Thymus (tissue), 11 donors: ENCODE measurements around the gene FOXJ3. TPM values are rescaled to one million over a fixed set of nuclear protein-coding genes. Genes with fewer than 3 reads are reported as not detected.
A peak's percentile ranks its signal among the peaks of the same experiment; 100 is the strongest.

ENCODE experiments used
- DNase-seq, 9 donors: peaks; one replicate each; pipeline ENCODE4 v3.0.0-alpha.2; 2013; ENCODE audit warnings: low spot score in 9 of 9, low read depth in 6 of 9, missing footprints in 1 of 9
- H3K27ac ChIP-seq, 2 donors: one replicate each; pipeline ENCODE4 v1.5.1; 2013; ENCODE audit warnings: control low read depth in 1 of 2, low read depth in 1 of 2, low read length in 1 of 2, mild to moderate bottlenecking in 1 of 2, moderate library complexity in 1 of 2
- H3K27me3 ChIP-seq, 2 donors: one replicate each; pipeline ENCODE4 v1.5.1; 2013; ENCODE audit warnings: low read length in 1 of 2; ENCODE audit not compliant: control insufficient read depth in 2 of 2, insufficient read depth in 1 of 2
- H3K36me3 ChIP-seq, 2 donors: one replicate each; pipeline ENCODE4 v1.5.1; 2013; ENCODE audit warnings: low read length in 1 of 2, mild to moderate bottlenecking in 1 of 2, moderate library complexity in 1 of 2; ENCODE audit not compliant: control insufficient read depth in 2 of 2, insufficient read depth in 2 of 2
- H3K4me1 ChIP-seq, 2 donors: one replicate each; pipeline ENCODE4 v1.5.1; 2013; ENCODE audit warnings: low read length in 2 of 2; ENCODE audit not compliant: control insufficient read depth in 2 of 2, insufficient read depth in 2 of 2
- H3K4me3 ChIP-seq, 2 donors: one replicate each; pipeline ENCODE4 v1.5.1; 2013; ENCODE audit warnings: low read length in 2 of 2, control low read depth in 1 of 2, mild to moderate bottlenecking in 1 of 2
- H3K9me3 ChIP-seq, 2 donors: one replicate each; pipeline ENCODE4 v1.5.1; 2013; ENCODE audit warnings: low read length in 1 of 2, mild to moderate bottlenecking in 1 of 2; ENCODE audit not compliant: control insufficient read depth in 2 of 2, insufficient read depth in 1 of 2
- WGBS: extraction: QIAGEN DNeasy Blood & Tissue Kit; methylation state at CpG from one replicate; pipeline ENCODE4 v1.1.7; 2013; 5-methylcytosine and 5-hydroxymethylcytosine counted together
- polyA plus RNA-seq: library from polyadenylated mRNA; stranded (reverse); fragments of 200-250 nt; gene quantifications from one replicate; pipeline ENCODE4 v1.2.3, GENCODE V29; 2013
- total RNA-seq: library from RNA; stranded (reverse); fragments of 120-200 nt; gene quantifications from one replicate; pipeline ENCODE4 v1.2.4, GENCODE V29; 2013
- donor health status: healthy.

Gene FOXJ3
- total and polyA plus RNA-seq, 2 donors, result 19.7 to 20.8 TPM

DNA sequence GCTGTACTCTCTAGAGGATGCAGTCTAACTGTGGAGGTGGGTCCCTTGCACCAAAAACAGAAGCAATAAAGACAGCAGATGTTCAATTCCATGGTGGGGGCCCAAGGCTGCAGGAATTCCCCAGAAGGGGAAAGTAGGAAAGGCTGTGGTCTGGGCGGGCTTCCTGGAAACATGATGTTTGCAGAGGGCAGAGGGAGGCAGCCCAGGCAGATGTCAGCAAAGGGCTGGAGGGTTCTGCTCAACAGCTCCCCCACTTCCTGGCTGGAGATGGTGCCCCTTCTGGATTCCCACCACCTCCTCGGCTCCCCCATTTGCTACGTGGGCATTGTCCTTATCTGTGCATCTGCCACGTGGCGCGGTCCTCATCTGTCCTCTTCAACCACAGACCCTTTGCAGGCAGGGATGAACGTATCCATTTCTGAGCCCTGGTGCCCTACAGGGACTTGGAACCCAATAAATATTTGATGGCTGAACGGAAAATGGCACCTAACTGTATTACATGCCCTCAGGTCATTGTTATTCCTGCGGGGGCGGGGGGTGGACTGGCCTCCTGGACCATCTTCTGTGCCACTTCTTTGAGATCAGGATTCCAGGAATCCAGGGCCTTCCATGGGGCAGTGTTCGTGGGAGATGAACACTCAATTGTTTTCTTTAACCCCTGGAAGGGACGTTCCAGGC lies 190.2 kb downstream of the FOXJ3 start:
- Histone ChIP-seq H3K27me3 (peaks cover 0 to 2% of the 10 kb centered on the region in 2 donors), H3K9me3 (no peaks in the 10 kb centered on the region), H3K27ac (no peak overlapping the region), H3K36me3 (no peaks in the 10 kb centered on the region), H3K4me1 (peaks cover 0 to 25% of the 10 kb centered on the region in 2 donors), H3K4me3 (no peak overlapping the region)
- no peak for DNase-seq
- 88% methylated on average over 12 of the region's 12 CpGs for WGBS

DNA sequence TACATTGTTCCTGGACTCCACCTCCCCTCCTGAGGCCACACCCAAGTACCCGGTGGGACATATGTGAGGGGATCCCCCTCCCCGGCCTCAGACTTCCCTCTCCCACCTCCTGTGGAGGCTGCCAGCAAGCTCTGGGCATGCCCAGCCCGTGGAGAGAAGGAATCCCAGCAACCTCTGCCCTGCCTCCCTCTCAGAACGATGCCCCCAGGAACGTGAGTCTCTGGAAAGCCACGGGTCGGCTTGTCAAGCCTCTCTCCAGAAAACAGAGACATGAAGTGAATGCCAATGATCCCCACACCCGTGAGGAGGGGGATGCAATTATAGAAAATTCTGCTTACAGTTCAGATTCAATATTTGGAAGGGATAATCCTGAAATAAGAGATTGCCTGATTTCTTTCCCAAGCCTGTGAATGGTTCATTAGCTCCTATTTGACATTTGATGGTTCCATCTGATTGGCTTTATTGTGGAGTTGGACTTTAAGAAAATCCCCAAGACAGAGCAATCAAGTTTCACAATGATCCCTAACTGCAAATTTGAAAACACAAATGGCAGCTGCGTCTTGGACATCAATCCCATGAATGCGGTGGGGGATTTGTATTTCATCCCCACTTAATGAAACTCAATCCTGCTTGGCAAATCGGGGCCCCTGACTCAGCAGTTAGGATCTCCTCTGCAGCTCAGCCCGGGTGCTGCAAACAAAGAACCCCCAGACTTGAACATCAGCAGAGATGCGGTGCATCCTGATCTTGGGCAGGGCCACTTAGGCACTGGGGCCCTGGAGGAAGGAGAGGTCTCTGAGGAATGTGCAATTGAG lies 190.9 kb downstream of the FOXJ3 start:
- no peaks in the 10 kb centered on the region for H3K9me3 ChIP-seq
- DNase-seq, result no peak
- no peak overlapping the region for H3K27ac ChIP-seq
- peaks cover 0 to 2% of the 10 kb centered on the region in 2 donors for H3K27me3 ChIP-seq
- no peak overlapping the region for H3K4me3 ChIP-seq
- WGBS, result 83% methylated on average over 13 of the region's 13 CpGs
- H3K4me1 ChIP-seq, result peaks cover 0 to 25% of the 10 kb centered on the region in 2 donors
- no peaks in the 10 kb centered on the region for H3K36me3 ChIP-seq

DNA sequence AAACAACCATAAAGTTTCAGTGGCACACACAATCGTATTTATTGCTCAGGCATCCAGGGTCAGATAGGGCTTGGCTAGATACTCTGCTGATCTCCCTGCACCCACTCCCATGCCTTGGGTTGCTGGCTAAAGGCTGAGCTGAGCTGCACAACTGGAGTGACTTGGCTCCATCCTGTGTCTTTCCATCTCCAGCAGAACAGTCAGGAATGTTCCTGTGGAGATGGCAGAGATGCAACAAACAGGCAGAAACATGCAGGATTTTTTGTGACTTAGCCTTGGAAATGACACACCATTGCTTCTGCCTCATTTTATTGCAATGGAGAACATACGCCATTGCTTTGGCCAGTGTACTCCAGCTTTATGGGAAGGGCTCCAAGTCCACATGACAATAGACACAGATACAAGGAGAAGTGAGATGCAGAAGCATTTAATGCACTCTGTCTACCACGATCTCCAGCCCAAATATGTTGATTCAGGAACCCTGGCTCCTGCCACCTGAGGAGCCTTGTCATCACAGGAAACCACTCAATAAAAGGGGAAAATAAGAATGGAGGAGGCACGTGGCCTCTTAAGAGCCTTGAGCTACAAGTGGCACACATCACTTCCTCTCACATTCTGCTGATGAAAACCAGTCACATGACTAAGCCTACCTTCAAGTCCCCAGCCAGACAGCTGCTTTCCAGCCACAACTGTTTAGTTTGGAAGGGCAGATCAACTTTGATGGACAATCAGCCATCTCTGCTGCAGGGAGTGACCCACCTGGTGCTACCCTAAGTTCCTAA lies 191.9 kb downstream of the FOXJ3 start:
- no peaks in the 10 kb centered on the region for H3K9me3 ChIP-seq
- H3K27ac ChIP-seq, result no peak overlapping the region
- WGBS, result 50% methylated on average over 4 of the region's 4 CpGs
- H3K27me3 ChIP-seq, result peaks cover 0 to 2% of the 10 kb centered on the region in 2 donors
- DNase-seq, result peak in 7 of 9 donors; percentile 19 to 65 (median 22)
- no peak overlapping the region for H3K4me3 ChIP-seq
- H3K4me1 ChIP-seq, result peaks cover 0 to 25% of the 10 kb centered on the region in 2 donors
- H3K36me3 ChIP-seq, result no peaks in the 10 kb centered on the region

DNA sequence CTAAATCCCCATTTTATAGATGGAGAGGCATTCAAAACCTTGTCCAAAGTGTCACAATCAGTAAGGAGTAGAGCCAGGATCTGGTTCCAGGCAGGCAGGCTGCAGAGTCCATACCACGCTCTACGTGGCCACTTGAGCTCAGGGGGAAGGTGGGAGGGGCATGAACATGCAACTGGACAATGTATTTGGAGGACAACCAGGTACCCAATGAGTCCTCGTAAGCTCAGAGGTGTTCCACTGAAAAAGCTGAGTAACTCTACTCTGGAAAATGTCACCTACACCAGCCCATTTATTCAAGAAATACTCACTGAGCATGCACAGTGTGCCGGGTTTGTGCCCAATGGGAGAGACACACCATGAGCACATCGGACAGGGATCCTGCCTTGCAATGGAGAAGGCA lies 193.1 kb downstream of the FOXJ3 start:
- Histone ChIP-seq H3K4me3 (no peak overlapping the region), H3K27ac (no peak overlapping the region), H3K36me3 (no peaks in the 10 kb centered on the region), H3K4me1 (peaks cover 0 to 25% of the 10 kb centered on the region in 2 donors), H3K27me3 (peaks cover 0 to 2% of the 10 kb centered on the region in 2 donors), H3K9me3 (no peaks in the 10 kb centered on the region)
- DNase-seq, result no peak
- 98% methylated on average over 5 of the region's 5 CpGs for whole genome bisulfite sequencing

DNA sequence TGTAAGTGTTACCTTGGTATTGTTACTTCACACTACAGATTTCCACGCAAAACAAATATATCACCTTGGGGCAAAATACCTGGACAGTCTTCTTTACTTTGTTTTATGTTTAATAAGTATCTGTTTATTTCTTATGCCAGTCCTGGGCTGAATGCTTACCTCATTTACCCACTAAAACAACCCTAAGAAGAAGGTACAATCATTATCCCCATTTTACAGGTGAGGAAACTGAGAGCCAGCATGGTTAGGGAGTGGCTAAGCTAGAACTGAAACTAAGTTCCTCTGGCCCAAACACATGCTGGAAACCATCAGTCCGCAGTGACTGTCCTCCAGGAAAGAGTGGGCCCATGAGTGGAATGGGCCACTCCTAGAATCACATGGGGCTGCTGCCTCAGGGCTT lies 194.8 kb downstream of the FOXJ3 start:
- no peak overlapping the region for H3K4me3 ChIP-seq
- H3K36me3 ChIP-seq, result no peaks in the 10 kb centered on the region
- DNase-seq, result no peak
- H3K27me3 ChIP-seq, result no peaks in the 10 kb centered on the region
- WGBS, result 96% methylated on average over 2 of the region's 2 CpGs
- H3K4me1 ChIP-seq, result peaks cover 0 to 18% of the 10 kb centered on the region in 2 donors
- H3K9me3 ChIP-seq, result no peaks in the 10 kb centered on the region
- no peak overlapping the region for H3K27ac ChIP-seq

DNA sequence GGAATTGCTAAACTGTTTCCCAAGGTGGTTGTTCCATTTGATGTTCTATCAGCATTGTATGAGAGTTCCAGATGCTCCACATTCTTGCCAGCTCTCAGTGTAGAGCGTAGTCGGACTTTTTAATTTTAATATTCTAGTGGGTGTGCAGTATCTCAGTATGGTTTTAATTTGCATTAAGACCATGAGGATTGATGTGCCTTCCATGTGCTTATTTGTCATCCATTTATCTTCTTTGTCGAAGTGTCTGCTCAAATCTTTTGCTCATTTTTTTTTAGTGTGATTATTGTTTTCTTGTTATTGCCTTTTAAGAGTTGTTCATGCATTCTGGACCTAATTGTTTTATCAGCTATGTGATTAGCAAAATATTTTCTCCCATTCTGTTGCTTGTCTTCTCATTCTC lies 195.6 kb downstream of the FOXJ3 start:
- no peaks in the 10 kb centered on the region for H3K36me3 ChIP-seq
- no peak overlapping the region for H3K4me3 ChIP-seq
- H3K27me3 ChIP-seq, result no peaks in the 10 kb centered on the region
- no peak for DNase-seq
- H3K27ac ChIP-seq, result no peak overlapping the region
- H3K4me1 ChIP-seq, result peaks cover 0 to 12% of the 10 kb centered on the region in 2 donors
- no peaks in the 10 kb centered on the region for H3K9me3 ChIP-seq
- WGBS, result 96% methylated on average over 3 of the region's 3 CpGs

DNA sequence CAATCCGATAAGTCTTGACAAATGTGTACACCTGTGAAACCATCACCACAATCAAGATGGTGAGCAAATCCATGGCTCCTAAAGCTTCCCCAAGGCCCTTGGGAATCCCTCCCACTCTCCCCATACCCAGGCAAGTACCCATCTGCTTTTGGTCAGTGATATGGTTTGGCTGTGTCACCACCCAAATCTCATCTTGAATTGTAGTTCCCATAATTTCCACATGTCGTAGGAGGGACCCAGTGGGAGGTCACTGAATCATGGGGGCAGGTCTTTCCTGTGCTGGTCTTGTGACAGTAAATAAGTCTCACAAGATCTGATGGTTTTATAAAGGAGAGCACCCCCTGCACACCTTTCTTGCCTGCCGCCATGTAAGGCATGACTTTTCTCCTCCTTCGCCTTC lies 196.4 kb downstream of the FOXJ3 start:
- no peak for DNase-seq
- Histone ChIP-seq H3K36me3 (no peaks in the 10 kb centered on the region), H3K4me1 (peaks cover 0 to 7% of the 10 kb centered on the region in 2 donors), H3K27me3 (no peaks in the 10 kb centered on the region), H3K27ac (no peak overlapping the region), H3K9me3 (no peaks in the 10 kb centered on the region), H3K4me3 (no peak overlapping the region)
- WGBS, result 98% methylated on average over 4 of the region's 4 CpGs

DNA sequence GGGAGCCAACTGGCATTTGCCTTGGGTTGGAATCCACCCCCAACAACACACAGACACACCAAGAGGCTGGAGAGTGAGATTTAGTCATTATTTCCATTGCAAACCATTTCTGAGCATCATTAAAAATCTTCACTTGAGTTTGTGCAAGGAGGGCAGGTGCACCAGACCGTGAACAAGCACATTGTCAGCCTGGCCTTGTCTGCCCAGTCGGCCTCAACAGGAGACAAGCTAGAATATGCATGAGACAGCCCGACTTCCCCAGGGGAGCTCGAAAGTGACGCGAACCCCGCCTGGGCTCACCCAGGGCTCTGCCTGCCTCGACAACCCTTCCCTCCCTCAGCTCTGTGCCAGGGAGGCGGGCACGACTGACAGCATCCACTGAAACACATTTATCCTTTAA lies 197.3 kb downstream of the FOXJ3 start:
- Histone ChIP-seq H3K9me3 (no peaks in the 10 kb centered on the region), H3K36me3 (no peaks in the 10 kb centered on the region), H3K4me3 (no peak overlapping the region), H3K27me3 (no peaks in the 10 kb centered on the region), H3K27ac (no peak overlapping the region), H3K4me1 (no peaks in the 10 kb centered on the region)
- no peak for DNase-seq
- 97% methylated on average over 10 of the region's 10 CpGs for WGBS

DNA sequence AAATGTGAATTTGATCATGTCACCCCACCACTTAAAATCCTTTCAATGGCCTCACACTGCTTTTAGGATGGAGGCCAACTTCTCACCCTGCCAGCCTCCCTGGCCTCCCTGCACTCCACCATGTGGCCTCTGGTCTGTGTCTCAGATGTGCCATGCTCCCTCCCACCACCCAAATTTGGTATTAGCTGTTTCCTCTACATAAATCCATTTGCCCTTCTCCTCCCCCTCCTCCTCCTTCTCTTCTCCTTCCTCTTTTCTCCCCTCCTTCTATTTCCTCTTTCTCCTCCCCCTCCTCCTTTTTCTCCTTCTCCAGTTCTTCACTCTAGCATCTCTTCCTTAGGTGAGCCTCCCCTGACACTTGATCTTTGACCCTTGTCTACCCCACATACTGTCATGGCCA lies 198.6 kb downstream of the FOXJ3 start:
- Histone ChIP-seq H3K27ac (no peak overlapping the region), H3K4me1 (no peaks in the 10 kb centered on the region), H3K36me3 (no peaks in the 10 kb centered on the region), H3K4me3 (no peak overlapping the region), H3K9me3 (no peaks in the 10 kb centered on the region), H3K27me3 (no peaks in the 10 kb centered on the region)
- DNase-seq, result no peak
